Measurements from ENCODE around the gene ADCY9.
"Not testable (repeated sequence)": the region's sequence is repeated elsewhere in the genome, so short reads cannot be mapped to it uniquely, and the experiment has no call there.

ADCY9 gene

GRCh38 chr16:3938843-3939624 lies 177.2 kb downstream of the ADCY9 start:
- DNase-seq = peak; percentile 42 to 67
- no peak for TF ChIP-seq POLR2A (IDR thresholded peaks at IDR 0.05; ENCODE audit: low read length)
- no peak for TF ChIP-seq GATA1 (IDR thresholded peaks at IDR 0.05; ENCODE audit: low read depth, low read length)

- no peak for DNase-seq
- TF ChIP-seq GATA1 (IDR thresholded peaks at IDR 0.05; ENCODE audit: low read depth, low read length) (no peak), POLR2A (IDR thresholded peaks at IDR 0.05; ENCODE audit: low read length) (no peak)
These were observed 177.8 kb downstream of the ADCY9 start for GRCh38 chr16:3938471-3938842.

- DNase-seq = no peak
- TF ChIP-seq POLR2A (IDR thresholded peaks at IDR 0.05; ENCODE audit: low read length) = no peak
- TF ChIP-seq GATA1 (IDR thresholded peaks at IDR 0.05; ENCODE audit: low read depth, low read length) = no peak
These were observed 179.0 kb downstream of the ADCY9 start for GRCh38 chr16:3937066-3937875.

- TF ChIP-seq POLR2A (IDR thresholded peaks at IDR 0.05; ENCODE audit: low read length) (no peak), GATA1 (IDR thresholded peaks at IDR 0.05; ENCODE audit: low read depth, low read length) (no peak)
- DNase-seq = no peak
These were observed 180.3 kb downstream of the ADCY9 start for GRCh38 chr16:3935921-3936320.

DNA sequence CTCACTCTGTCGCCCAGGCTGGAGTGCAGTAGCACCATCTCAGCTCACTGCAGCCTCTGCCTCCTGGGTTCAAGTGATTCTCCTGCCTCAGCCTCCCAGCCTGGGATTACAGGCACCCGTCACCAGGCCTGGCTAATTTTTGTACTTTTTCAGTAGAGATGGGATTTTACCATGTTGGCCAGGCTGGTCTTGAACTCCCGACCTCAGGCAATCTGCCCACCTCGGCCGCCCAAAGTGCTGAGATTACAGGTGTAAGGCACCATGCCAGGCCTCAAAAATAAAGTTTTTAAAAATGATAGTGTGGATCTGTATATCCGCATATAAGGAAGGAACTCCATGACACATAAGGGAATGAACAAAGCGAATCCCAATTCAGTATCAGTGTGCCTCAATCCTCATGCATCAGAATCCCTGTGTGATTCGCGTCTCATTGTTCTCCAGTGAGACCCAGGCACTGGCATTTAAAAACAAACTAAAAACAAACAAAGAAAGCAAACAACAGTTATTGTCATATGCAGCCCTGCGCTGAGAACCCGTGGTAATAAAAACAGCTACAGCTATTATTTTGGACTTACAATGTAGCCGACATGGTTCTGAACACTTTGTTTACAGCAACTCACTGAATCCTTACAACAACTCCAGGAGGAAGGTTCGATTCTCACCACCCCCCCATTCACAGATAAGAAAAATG lies 181.6 kb downstream of the ADCY9 start:
- no peak for DNase-seq
- TF ChIP-seq GATA1 (IDR thresholded peaks at IDR 0.05; ENCODE audit: low read depth, low read length) (no peak), POLR2A (IDR thresholded peaks at IDR 0.05; ENCODE audit: low read length) (no peak)

GRCh38 chr16:3927147-3927546 lies 189.1 kb downstream of the ADCY9 start:
- DNase-seq = not testable (repeated sequence)

DNA sequence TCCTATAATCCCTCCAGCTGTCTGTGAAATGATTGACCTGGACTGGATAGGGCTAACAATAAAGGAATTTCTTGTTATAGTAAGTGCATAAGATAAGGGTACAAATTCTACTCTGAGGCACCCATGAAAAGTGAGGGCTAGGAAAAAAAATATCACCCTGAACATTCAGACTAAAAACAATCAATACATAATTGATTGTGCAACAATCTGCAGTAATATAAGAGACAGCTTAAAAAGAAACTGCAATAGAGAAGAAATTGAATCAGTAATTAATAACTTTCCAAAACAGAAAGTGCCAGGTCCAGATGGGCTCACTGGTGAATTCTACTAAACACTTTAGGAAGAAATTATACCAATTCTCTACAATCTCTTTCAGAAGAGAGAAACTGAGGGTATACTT lies 191.5 kb downstream of the ADCY9 start:
- TF ChIP-seq GATA1 (IDR thresholded peaks at IDR 0.05; ENCODE audit: low read depth, low read length) = no peak
- TF ChIP-seq POLR2A (IDR thresholded peaks at IDR 0.05; ENCODE audit: low read length) = no peak

GRCh38 chr16:3922241-3922640 lies 194.0 kb downstream of the ADCY9 start:
- no peak for DNase-seq
- TF ChIP-seq POLR2A (IDR thresholded peaks at IDR 0.05; ENCODE audit: low read length) (no peak), GATA1 (IDR thresholded peaks at IDR 0.05; ENCODE audit: low read depth, low read length) (no peak)

More for the DNA sequence above, 191.5 kb downstream of the ADCY9 start:
- DNase-seq = no peak

DNA sequence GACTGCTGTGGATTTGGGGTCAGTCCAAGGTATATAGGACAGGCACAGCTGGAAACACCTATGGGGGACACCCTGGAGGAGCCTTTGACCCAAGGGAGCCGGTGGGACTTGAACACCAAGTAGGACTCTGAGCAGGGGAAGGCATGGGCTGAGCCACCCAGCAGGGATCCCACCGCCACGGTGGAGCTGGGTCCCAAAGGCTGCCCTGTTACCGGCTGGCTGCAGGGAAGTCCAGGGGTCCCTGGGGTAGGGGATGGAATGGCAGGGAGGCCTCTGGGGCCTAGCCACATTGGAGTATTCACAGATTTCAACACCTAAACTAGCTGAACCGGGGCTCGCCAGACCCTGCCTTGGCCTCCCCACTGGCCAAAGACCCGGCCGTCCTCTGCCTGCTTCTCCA lies 196.0 kb downstream of the ADCY9 start:
- TF ChIP-seq GATA1 (IDR thresholded peaks at IDR 0.05; ENCODE audit: low read depth, low read length) (no peak), POLR2A (IDR thresholded peaks at IDR 0.05; ENCODE audit: low read length) (no peak)

GRCh38 chr16:3919413-3919812 lies 196.8 kb downstream of the ADCY9 start:
- no peak for TF ChIP-seq GATA1 (IDR thresholded peaks at IDR 0.05; ENCODE audit: low read depth, low read length)
- TF ChIP-seq POLR2A (IDR thresholded peaks at IDR 0.05; ENCODE audit: low read length) = no peak
- DNase-seq = no peak

More for the DNA sequence above, 196.0 kb downstream of the ADCY9 start:
- no peak for DNase-seq

- TF ChIP-seq GATA1 (IDR thresholded peaks at IDR 0.05; ENCODE audit: low read depth, low read length) (no peak), POLR2A (IDR thresholded peaks at IDR 0.05; ENCODE audit: low read length) (no peak)
- no peak for DNase-seq
These were observed 200.6 kb downstream of the ADCY9 start for GRCh38 chr16:3915426-3916260.

DNA sequence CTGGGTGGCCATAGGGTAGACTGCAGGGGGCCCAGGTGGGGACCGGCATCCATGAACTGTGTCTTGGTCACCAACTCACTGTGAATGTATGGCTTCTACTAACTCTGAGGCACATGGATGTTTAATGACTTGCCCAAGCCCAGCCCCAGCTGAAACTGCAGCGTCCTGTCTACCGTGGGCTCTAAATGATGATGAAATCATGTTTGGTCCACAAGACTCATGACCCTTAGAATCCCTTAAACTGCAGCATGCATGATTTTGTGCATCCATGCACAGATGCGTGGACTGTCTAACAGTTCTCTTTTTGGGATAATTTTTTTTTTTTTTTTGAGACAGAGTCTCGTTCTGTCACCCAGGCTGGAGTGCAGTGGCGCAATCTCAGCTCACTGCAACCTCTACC lies 203.3 kb downstream of the ADCY9 start:
- DNase-seq = no peak
- TF ChIP-seq GATA1 (IDR thresholded peaks at IDR 0.05; ENCODE audit: low read depth, low read length) (no peak), POLR2A (IDR thresholded peaks at IDR 0.05; ENCODE audit: low read length) (no peak)

Measured in erythroblast (primary cell).